Measurements from ENCODE around the gene BASP1.

BASP1 gene, protein sequence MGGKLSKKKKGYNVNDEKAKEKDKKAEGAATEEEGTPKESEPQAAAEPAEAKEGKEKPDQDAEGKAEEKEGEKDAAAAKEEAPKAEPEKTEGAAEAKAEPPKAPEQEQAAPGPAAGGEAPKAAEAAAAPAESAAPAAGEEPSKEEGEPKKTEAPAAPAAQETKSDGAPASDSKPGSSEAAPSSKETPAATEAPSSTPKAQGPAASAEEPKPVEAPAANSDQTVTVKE

DNA sequence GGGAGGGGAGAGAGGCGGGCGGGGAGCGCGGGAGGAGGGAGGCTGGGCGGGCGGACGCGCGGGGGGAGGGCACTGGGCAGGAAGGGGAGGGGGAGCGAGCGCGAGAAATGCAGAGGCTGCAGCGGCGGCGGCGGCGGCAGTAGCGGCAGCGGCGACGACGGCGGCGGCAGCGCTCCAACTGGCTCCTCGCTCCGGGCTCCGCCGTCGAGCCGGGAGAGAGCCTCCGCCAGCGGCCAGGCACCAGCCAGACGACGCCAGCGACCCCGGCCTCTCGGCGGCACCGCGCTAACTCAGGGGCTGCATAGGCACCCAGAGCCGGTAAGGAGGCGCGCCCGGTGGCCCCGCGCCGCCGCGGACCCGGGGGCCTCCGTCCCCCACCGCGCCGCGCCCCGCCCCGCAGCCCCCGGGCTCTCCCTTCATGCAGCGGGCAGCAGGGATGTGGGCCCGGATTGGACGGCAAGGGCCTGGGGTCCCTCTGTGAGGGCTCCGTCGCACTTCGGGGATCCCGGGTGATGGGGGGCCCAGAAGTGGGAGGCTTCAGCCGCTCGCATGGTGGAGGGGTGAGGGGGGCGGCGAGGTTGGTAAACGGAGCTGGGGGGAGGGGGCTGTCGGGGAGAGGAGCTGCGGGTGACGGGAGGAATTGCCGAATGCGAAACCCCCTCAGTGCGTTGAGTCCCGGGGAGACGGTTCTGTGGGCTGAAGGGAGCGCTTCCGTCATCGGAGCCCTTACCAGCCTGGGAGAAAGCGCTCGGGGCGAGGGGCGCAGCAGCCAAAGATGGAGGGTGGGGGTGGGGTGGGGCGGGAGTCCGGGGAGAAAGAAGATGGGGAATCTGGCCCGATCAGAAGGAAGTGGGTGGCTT lies at the start of gene BASP1:
Gene BASP1 (plus strand): TSS at position 139 of the 860 bp plus-strand sequence. CDS start 57,586 bp downstream, outside the sequence.
- TF ChIP-seq, protein P1, sequence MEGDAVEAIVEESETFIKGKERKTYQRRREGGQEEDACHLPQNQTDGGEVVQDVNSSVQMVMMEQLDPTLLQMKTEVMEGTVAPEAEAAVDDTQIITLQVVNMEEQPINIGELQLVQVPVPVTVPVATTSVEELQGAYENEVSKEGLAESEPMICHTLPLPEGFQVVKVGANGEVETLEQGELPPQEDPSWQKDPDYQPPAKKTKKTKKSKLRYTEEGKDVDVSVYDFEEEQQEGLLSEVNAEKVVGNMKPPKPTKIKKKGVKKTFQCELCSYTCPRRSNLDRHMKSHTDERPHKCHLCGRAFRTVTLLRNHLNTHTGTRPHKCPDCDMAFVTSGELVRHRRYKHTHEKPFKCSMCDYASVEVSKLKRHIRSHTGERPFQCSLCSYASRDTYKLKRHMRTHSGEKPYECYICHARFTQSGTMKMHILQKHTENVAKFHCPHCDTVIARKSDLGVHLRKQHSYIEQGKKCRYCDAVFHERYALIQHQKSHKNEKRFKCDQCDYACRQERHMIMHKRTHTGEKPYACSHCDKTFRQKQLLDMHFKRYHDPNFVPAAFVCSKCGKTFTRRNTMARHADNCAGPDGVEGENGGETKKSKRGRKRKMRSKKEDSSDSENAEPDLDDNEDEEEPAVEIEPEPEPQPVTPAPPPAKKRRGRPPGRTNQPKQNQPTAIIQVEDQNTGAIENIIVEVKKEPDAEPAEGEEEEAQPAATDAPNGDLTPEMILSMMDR (IDR thresholded peaks at IDR 0.05; ENCODE audit: low read depth, low read length), result no peak
- TF ChIP-seq POLR2A (IDR thresholded peaks at IDR 0.05; ENCODE audit: extremely low read depth, insufficient read length), result peak; percentile 52
- H3K4me3 ChIP-seq (ENCODE audit: low read depth, low read length), result peak within 1 kb of the TSS; percentile 89
- DNase-seq (ENCODE audit: low read depth), result peak; percentile 88

DNA sequence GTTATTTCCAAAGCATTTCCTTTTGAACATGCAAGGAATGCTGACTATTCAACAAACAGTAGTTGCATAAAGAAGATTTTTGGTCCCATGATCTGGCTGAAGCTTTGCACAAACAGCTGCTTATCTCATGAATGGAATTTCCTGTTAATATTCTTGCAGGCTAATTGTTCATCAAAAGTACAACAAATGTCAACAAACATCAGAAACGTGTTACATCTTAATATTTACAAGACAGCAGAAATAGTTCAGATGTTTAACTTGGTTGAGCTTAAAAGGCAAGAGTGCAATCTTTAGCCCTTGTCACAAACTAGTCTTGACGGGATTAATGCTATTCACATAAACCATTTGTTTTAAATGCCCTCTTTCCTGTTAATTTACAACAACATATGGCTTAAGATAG lies 47.9 kb upstream of the BASP1 start:
- no peak for DNase-seq (ENCODE audit: low read depth)
- no peak overlapping the region for H3K4me3 ChIP-seq (ENCODE audit: low read depth, low read length)
- TF ChIP-seq, protein P2, sequence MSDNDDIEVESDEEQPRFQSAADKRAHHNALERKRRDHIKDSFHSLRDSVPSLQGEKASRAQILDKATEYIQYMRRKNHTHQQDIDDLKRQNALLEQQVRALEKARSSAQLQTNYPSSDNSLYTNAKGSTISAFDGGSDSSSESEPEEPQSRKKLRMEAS (IDR thresholded peaks at IDR 0.05; ENCODE audit: low read depth, low read length), result no peak
- TF ChIP-seq MYC (IDR thresholded peaks at IDR 0.05; ENCODE audit: low read depth, low read length), result no peak
- TF ChIP-seq, protein P1 (IDR thresholded peaks at IDR 0.05; ENCODE audit: low read depth, low read length), result no peak
- no peak for TF ChIP-seq POLR2A (IDR thresholded peaks at IDR 0.05; ENCODE audit: extremely low read depth, insufficient read length)

DNA sequence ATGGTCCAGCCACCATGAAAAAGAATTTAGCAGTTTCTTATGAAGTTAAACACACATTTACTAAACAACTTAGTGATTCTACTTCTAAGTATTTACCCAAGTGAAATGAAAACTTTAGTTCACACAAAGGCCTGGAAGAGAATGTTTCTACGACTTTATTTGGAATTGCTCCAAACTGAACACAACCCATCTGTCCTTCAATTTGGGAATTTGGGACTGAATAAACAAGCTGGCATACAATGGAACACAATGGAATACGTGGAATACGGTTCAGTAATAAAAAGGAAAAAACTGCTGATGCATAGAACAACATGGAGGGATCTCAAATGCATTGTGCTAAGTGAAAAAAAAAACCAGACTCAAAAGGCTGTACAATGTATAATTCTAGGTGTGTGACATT lies 44.6 kb upstream of the BASP1 start:
- no peak for DNase-seq (ENCODE audit: low read depth)
- TF ChIP-seq MYC (IDR thresholded peaks at IDR 0.05; ENCODE audit: low read depth, low read length) (no peak), POLR2A (IDR thresholded peaks at IDR 0.05; ENCODE audit: extremely low read depth, insufficient read length) (no peak)
- TF ChIP-seq, protein P2 (IDR thresholded peaks at IDR 0.05; ENCODE audit: low read depth, low read length), result no peak
- TF ChIP-seq, protein P1 (IDR thresholded peaks at IDR 0.05; ENCODE audit: low read depth, low read length), result no peak
- H3K4me3 ChIP-seq (ENCODE audit: low read depth, low read length), result no peak overlapping the region

DNA sequence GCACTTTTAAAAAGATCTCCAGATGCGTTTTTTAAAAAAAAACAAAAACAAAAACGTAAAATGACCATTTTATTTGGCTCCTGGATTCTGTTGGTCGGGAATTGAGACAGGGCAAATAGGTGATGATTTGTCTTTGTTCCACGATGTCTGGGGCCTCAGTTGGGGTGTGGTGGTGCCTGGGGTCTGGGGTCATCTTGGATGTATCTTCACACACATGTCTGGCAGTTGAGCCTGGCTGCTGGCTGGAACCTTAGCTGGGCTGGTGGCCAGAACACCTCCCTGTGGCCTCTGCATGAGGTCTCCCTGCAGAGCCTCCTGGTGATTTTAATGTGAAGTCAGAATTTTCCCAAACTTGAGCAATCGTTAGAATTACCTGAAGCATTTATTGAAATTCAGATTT lies 42.5 kb upstream of the BASP1 start:
- TF ChIP-seq POLR2A (IDR thresholded peaks at IDR 0.05; ENCODE audit: extremely low read depth, insufficient read length) (no peak), MYC (IDR thresholded peaks at IDR 0.05; ENCODE audit: low read depth, low read length) (no peak)
- TF ChIP-seq, protein P2 (IDR thresholded peaks at IDR 0.05; ENCODE audit: low read depth, low read length), result no peak
- TF ChIP-seq, protein P1 (IDR thresholded peaks at IDR 0.05; ENCODE audit: low read depth, low read length), result no peak
- no peak overlapping the region for H3K4me3 ChIP-seq (ENCODE audit: low read depth, low read length)
- DNase-seq (ENCODE audit: low read depth), result no peak

DNA sequence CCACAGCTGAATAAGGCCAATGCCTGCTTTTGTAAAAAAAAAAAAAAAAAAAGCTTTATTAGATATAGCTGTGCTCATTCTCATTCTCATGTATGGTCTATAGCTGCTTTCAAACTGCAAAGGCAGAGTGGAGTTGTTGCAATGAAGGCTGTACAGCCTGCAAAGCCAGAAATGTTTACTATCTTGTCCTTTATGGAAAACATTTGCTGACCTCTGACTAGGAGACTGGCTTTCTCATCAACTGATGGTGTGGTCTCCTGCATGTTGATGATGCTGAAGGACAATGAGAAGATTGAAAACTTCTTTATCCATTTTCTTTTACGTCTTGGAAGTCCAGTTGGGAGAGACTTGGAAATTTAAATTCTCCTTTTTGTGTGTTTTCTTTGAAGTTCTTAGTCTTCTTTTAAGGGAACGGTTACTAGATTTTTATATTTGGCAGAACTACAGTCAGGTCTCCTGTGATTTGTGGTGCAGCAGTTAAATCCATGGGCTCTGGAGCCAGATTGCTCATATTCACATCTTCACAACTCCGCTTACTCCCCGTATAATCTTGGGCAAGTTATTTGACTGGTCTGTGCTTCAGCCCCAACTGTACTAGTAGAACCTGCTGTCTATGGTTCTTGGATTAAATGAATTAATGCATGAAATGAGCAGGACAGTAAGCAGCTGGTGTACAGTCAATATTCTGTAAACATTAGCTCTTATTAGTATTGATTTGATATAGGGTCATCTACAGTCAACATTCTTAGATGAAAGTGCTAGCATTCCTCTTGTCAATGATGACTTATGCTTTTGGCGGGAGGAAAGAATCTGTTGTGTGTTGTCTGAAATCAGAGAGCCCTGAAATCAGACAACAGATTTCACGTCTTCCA lies 39.7 kb upstream of the BASP1 start:
- DNase-seq (ENCODE audit: low read depth), result no peak
- TF ChIP-seq, protein P1 (IDR thresholded peaks at IDR 0.05; ENCODE audit: low read depth, low read length), result no peak
- TF ChIP-seq POLR2A (IDR thresholded peaks at IDR 0.05; ENCODE audit: extremely low read depth, insufficient read length) (no peak), MYC (IDR thresholded peaks at IDR 0.05; ENCODE audit: low read depth, low read length) (no peak)
- TF ChIP-seq, protein P2 (IDR thresholded peaks at IDR 0.05; ENCODE audit: low read depth, low read length), result no peak
- H3K4me3 ChIP-seq (ENCODE audit: low read depth, low read length), result no peak overlapping the region
